GM12873 (cell line): ENCODE results near the gene APOA5.

Source experiments
- TF ChIP-seq, protein P1 (sequence below): IDR thresholded peaks from 2 replicates; pipeline ENCODE4 v1.5.1; 2012; ENCODE audit warnings: low read depth, mild to moderate bottlenecking, moderate library complexity, low read length, control low read depth; ENCODE audit not compliant: insufficient read depth; ENCODE audit errors: missing control alignments

The APOA5 gene

DNA sequence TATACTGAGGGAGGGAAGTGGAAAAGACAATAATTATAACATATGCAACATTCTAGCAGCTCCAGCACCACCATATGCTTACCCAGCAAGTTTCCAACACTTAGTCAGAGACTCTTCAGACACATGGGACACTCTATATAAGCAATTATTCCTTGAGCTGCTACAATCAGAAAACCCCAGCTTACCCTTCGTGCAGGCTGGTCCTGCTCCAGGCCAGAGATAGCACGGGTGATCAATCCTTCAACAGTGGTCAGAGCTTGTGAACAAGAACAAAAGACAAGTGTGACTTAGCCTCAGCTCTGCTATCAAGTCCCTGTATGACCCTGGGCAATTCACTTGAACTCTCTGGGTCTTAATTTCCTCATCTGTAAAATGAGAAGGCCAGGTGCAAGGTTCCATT, 5.4 kb downstream of the APOA5 start:
- TF ChIP-seq, protein P1, sequence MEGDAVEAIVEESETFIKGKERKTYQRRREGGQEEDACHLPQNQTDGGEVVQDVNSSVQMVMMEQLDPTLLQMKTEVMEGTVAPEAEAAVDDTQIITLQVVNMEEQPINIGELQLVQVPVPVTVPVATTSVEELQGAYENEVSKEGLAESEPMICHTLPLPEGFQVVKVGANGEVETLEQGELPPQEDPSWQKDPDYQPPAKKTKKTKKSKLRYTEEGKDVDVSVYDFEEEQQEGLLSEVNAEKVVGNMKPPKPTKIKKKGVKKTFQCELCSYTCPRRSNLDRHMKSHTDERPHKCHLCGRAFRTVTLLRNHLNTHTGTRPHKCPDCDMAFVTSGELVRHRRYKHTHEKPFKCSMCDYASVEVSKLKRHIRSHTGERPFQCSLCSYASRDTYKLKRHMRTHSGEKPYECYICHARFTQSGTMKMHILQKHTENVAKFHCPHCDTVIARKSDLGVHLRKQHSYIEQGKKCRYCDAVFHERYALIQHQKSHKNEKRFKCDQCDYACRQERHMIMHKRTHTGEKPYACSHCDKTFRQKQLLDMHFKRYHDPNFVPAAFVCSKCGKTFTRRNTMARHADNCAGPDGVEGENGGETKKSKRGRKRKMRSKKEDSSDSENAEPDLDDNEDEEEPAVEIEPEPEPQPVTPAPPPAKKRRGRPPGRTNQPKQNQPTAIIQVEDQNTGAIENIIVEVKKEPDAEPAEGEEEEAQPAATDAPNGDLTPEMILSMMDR, result no peak

DNA sequence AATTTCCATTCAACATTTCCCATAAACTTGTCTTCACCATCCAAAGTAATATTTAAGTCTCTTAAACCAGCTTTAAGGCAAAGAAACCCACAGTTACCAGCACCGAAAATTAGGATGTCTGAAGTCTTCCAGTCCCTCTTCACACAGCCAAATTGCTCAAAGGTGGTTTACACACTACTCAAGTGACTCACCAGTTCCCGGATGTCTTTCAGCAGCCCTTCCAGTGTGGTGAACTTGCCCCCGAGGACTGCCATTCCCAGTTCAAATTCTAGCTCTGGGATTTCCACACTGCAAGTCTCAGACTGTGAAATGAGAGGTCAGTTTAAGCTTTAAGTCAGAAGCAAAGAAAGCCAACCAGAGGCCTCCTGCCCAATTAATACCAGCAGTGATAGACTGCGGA, 9.0 kb downstream of the APOA5 start:
- TF ChIP-seq, protein P1, result no peak

DNA sequence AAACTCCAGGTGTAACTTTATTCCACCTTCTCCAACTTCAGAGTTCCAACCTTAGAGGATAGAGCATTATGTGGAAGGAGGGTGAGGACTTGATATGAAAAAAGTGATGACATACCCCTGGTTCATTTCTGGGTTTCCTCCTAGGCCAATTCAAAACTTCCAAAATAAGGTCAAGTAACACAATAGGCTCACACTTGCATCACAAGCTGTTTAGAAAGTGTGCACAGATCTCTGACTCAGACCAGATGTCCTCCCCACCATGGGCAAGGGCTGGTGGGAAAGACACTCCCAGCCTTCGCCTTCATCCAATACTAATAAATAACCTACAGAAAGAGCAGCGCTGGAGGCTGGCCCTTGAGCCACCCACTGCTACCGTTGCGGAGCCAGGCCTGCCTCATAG, 13.1 kb downstream of the APOA5 start:
- TF ChIP-seq, protein P1, result no peak

DNA sequence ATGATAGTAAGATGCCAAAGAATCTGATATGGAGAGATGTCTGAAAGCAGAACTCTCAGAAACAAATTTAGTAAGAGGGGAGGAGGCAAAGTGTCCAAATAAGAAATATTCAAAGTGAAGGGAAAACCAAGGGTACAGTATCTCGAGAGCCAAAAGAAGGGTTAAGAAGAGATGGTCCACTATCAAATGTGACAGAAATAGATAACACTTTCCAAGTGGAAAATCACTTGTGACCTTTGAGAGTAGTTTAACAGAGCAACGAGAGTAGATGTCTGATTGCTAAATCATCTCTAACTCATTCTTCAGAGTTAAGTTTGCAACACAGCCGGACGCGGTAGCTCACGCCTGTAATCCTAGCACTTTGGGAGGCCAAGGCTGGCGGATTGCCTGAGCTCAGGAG, 14.6 kb downstream of the APOA5 start:
- TF ChIP-seq, protein P1, result no peak

DNA sequence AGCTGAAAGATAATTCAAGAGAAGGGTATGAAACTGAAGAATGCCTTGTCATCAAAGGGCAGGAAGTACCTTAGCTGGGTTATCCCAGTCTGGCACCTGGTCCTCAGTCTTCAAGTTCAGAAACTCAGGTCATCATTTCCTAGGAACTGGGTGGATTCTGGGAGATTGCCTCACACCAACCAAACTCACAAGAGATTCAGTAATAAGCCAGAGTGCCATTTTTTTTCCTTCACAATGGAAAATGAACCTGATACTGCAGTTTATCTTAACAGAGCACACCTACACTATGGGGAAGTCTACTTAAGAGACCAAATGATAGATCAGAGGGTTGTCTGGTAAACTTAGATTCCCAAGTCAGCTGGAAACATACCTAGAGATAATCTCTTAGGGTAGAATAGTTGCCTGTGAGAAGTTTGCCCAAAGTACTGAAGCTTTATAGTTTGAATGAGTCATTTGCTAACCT, 15.1 kb downstream of the APOA5 start:
- TF ChIP-seq, protein P1, result no peak

DNA sequence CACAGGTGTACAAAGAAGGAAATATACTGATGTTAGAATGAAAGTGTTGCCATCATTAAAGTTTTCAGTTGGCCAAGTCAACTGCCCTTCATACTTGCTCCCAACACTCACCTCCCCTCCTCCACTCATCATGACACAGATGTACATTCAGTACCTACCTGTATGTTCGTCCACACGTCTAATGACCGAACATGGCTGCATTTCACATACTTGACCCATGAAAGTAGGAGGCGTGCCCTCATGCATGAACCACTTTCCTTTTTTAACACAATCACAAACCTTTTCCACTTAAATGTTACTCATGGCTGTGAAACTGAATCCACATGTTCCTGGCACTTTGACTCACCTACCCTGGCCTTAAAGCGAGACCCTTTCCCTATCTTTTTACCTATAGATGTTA, 15.7 kb downstream of the APOA5 start:
- TF ChIP-seq, protein P1, result no peak

DNA sequence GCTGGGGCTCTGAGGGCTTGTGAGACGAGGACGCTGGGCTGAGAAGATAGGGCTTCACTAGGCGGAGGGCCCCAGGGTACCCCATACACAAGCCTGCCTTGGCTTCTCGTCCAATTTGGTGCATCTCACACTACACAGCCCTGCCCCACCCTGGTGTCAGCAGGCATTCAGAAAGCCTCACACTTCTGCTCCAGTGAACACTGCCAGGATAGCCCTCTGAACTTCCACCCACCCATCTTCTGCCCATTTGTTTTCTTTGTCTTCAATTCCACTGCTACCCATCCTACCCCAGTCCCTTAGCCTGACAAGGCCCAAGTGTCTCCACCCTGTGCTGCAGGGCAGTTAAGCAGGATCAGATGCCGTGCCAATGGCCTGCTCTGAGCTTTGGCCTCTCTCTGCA, 17.0 kb downstream of the APOA5 start:
- TF ChIP-seq, protein P1, result no peak
